ENCODE measurements around the gene MTERF2.
"Not testable (repeated sequence)": the region's sequence is repeated elsewhere in the genome, so short reads cannot be mapped to it uniquely, and the experiment has no call there.

Gene MTERF2

GRCh38 chr12:107025671-107026070, 38.7 kb upstream of the MTERF2 start:
- no peak for DNase-seq
- no peaks in the 10 kb centered on the region for H3K27me3 ChIP-seq (replicated peaks; ENCODE audit: control insufficient read depth, insufficient read depth, low read length, poor library complexity, severe bottlenecking)
- H3K4me3 ChIP-seq (ENCODE audit: insufficient read depth, low read depth, low read length, poor library complexity, severe bottlenecking) = no peak overlapping the region
- H3K27ac ChIP-seq (ENCODE audit: insufficient read depth, low read length, poor library complexity, severe bottlenecking) = no peak overlapping the region
- H3K4me1 ChIP-seq (ENCODE audit: control insufficient read depth, insufficient read depth, low read length, poor library complexity, severe bottlenecking) = peaks cover 9% of the 10 kb centered on the region
- H3K36me3 ChIP-seq (ENCODE audit: control insufficient read depth, insufficient read depth, low read length) = peaks cover 2% of the 10 kb centered on the region
- no peaks in the 10 kb centered on the region for H3K9me3 ChIP-seq (ENCODE audit: control insufficient read depth, low read length)

GRCh38 chr12:107019546-107019945, 32.6 kb upstream of the MTERF2 start:
- Histone ChIP-seq H3K4me3 (ENCODE audit: insufficient read depth, low read depth, low read length, poor library complexity, severe bottlenecking) (no peak overlapping the region), H3K27ac (ENCODE audit: insufficient read depth, low read length, poor library complexity, severe bottlenecking) (no peak overlapping the region), H3K9me3 (ENCODE audit: control insufficient read depth, low read length) (no peaks in the 10 kb centered on the region), H3K4me1 (ENCODE audit: control insufficient read depth, insufficient read depth, low read length, poor library complexity, severe bottlenecking) (no peaks in the 10 kb centered on the region), H3K27me3 (replicated peaks; ENCODE audit: control insufficient read depth, insufficient read depth, low read length, poor library complexity, severe bottlenecking) (no peaks in the 10 kb centered on the region), H3K36me3 (ENCODE audit: control insufficient read depth, insufficient read depth, low read length) (peaks cover 2% of the 10 kb centered on the region)
- DNase-seq = no peak

DNA sequence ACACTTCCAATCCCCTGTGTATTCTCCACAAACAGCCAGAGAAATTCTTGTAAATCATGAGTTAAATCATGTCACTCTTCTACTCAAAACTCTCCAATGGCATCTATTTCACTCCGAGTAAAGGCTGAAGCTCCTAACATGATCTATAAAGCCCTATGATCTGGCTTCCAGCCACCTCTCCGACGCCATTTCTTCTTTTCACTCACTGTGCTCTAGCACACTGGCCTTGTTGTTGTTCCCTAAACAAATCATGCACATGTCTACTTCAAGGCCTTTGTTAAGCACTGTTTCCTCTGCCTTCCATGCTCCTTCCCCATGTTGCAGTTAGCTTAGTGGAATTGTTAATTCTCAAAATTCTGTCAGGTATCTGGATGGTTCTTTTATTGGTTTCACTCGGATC, 30.1 kb upstream of the MTERF2 start:
- Histone ChIP-seq H3K27me3 (replicated peaks; ENCODE audit: control insufficient read depth, insufficient read depth, low read length, poor library complexity, severe bottlenecking) (no peaks in the 10 kb centered on the region), H3K9me3 (ENCODE audit: control insufficient read depth, low read length) (no peaks in the 10 kb centered on the region), H3K27ac (ENCODE audit: insufficient read depth, low read length, poor library complexity, severe bottlenecking) (no peak overlapping the region), H3K36me3 (ENCODE audit: control insufficient read depth, insufficient read depth, low read length) (peaks cover 2% of the 10 kb centered on the region), H3K4me1 (ENCODE audit: control insufficient read depth, insufficient read depth, low read length, poor library complexity, severe bottlenecking) (no peaks in the 10 kb centered on the region), H3K4me3 (ENCODE audit: insufficient read depth, low read depth, low read length, poor library complexity, severe bottlenecking) (no peak overlapping the region)
- DNase-seq = no peak

DNA sequence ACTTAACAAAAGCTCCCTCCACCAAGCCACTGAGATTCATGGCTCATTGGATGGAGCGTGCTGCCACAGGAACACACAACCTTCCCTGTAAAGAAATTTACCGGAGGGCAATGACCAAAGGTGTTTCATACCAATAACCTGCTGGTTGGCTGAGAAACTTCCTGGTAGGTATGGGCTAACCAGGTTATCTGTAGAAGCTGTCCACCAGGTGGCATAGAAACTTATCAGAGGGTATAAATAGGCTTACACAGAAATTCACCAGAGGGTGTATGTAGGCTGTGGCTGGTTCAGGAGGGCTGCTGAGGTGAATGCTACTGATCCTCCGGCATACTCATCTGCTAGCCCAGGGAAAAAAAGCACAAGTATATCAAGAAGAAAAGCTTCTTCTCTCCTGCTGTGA, 27.1 kb upstream of the MTERF2 start:
- peak in 1 of 3 donors; percentile 19 for DNase-seq

DNA sequence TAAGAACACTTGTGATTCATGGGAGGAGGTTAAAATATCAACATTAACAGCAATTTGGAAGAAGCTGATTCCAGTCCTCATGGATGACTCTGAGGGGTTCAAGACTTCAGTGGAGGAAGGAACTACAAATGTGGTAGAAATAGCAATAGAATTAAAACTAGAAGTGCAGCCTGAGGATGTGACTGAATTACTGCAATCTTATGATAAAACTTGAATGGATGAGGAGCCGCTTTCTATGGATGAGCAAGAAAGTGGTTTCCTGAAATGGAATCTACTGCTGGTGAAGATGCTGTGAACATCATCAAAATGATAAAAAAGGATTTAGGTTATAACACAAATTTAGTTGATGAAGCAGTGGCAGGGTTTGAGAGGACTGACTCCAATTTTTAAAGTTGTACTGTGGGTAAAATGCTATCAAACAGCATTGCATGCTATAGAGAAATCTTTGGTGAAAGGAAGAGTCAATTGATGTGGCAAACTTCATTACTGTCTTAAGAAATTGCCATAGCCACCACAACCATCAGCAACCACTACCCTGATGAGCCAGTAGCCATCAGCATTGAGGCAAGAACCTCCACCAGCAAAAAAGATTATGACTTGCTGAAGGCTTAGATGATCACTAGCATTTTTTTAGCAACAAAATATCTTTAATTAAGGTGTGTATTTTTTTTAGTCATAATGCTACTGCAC, 25.9 kb upstream of the MTERF2 start:
- no peaks in the 10 kb centered on the region for H3K36me3 ChIP-seq (ENCODE audit: control insufficient read depth, insufficient read depth, low read length)
- no peaks in the 10 kb centered on the region for H3K27me3 ChIP-seq (replicated peaks; ENCODE audit: control insufficient read depth, insufficient read depth, low read length, poor library complexity, severe bottlenecking)
- no peak for DNase-seq
- no peak overlapping the region for H3K4me3 ChIP-seq (ENCODE audit: insufficient read depth, low read depth, low read length, poor library complexity, severe bottlenecking)
- no peaks in the 10 kb centered on the region for H3K4me1 ChIP-seq (ENCODE audit: control insufficient read depth, insufficient read depth, low read length, poor library complexity, severe bottlenecking)
- H3K9me3 ChIP-seq (ENCODE audit: control insufficient read depth, low read length) = no peaks in the 10 kb centered on the region
- H3K27ac ChIP-seq (ENCODE audit: insufficient read depth, low read length, poor library complexity, severe bottlenecking) = no peak overlapping the region

More for the DNA sequence above, 27.1 kb upstream of the MTERF2 start:
- no peak overlapping the region for H3K27ac ChIP-seq (ENCODE audit: insufficient read depth, low read length, poor library complexity, severe bottlenecking)
- H3K4me1 ChIP-seq (ENCODE audit: control insufficient read depth, insufficient read depth, low read length, poor library complexity, severe bottlenecking) = no peaks in the 10 kb centered on the region
- H3K27me3 ChIP-seq (replicated peaks; ENCODE audit: control insufficient read depth, insufficient read depth, low read length, poor library complexity, severe bottlenecking) = no peaks in the 10 kb centered on the region
- H3K4me3 ChIP-seq (ENCODE audit: insufficient read depth, low read depth, low read length, poor library complexity, severe bottlenecking) = no peak overlapping the region
- no peaks in the 10 kb centered on the region for H3K9me3 ChIP-seq (ENCODE audit: control insufficient read depth, low read length)
- no peaks in the 10 kb centered on the region for H3K36me3 ChIP-seq (ENCODE audit: control insufficient read depth, insufficient read depth, low read length)

DNA sequence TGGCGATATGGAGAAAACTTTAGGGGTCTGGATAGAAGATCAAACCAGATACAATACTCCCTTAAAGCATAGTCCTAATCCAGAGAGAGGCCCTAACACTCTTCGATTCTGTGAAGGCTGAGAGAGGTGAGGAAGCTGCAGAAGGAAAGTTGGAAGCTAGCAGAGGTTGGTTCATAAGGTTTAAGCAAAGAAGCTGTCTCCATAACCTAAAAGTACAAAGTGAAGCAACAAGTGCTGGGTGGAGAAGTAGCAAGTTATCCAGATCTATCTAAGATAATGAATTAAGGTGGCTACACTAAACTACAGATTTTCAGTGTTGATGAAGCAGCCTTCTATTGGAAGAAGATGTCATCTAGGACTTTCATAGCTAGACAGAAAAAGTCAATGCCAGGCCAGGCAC, 24.6 kb upstream of the MTERF2 start:
- Histone ChIP-seq H3K36me3 (ENCODE audit: control insufficient read depth, insufficient read depth, low read length) (no peaks in the 10 kb centered on the region), H3K27ac (ENCODE audit: insufficient read depth, low read length, poor library complexity, severe bottlenecking) (no peak overlapping the region), H3K27me3 (replicated peaks; ENCODE audit: control insufficient read depth, insufficient read depth, low read length, poor library complexity, severe bottlenecking) (no peaks in the 10 kb centered on the region), H3K4me1 (ENCODE audit: control insufficient read depth, insufficient read depth, low read length, poor library complexity, severe bottlenecking) (no peaks in the 10 kb centered on the region), H3K9me3 (ENCODE audit: control insufficient read depth, low read length) (no peaks in the 10 kb centered on the region), H3K4me3 (ENCODE audit: insufficient read depth, low read depth, low read length, poor library complexity, severe bottlenecking) (no peak overlapping the region)
- DNase-seq = no peak

DNA sequence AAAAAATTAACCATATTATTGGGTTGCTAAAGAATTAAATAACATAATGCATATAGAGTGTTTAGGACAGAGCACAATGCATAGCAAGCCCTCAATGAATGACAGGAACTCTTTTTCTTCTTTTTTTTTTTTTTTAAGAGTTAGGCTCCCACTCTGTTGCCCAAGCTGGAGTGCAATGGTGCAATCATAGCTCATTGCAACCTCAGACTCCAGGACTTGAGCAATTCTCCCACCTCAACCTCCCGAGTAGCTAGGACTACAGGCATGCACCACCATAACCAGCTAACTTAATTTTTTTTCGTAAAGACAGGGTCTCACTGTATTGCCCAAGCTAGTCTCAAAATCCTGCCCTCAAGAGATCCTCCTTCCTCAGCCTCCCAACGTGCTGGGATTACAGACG, 20.5 kb upstream of the MTERF2 start:
- Histone ChIP-seq H3K27ac (ENCODE audit: insufficient read depth, low read length, poor library complexity, severe bottlenecking) (no peak overlapping the region), H3K27me3 (replicated peaks; ENCODE audit: control insufficient read depth, insufficient read depth, low read length, poor library complexity, severe bottlenecking) (no peaks in the 10 kb centered on the region), H3K4me1 (ENCODE audit: control insufficient read depth, insufficient read depth, low read length, poor library complexity, severe bottlenecking) (no peaks in the 10 kb centered on the region), H3K4me3 (ENCODE audit: insufficient read depth, low read depth, low read length, poor library complexity, severe bottlenecking) (no peak overlapping the region), H3K9me3 (ENCODE audit: control insufficient read depth, low read length) (no peaks in the 10 kb centered on the region), H3K36me3 (ENCODE audit: control insufficient read depth, insufficient read depth, low read length) (no peaks in the 10 kb centered on the region)
- no peak for DNase-seq

DNA sequence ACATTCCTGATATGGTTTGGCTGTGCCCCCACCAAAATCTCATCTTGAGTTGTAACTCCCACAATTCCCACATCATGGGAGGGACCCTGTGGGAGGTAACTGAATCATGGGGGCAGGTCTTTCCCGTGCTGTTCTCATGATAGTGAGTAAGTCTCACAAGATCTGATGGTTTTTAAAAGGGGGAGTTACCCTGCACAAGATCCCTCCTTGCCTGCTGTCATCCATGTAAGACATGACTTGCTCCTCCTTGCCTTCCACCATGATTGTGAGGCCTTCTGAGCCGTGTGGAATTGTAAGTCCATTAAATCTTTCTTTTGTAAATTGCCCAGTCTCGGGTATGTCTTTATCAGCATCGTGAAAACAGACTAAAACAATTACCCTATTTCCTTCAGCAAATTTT, 15.7 kb upstream of the MTERF2 start:
- not testable (repeated sequence) for H3K36me3 ChIP-seq (ENCODE audit: control insufficient read depth, insufficient read depth, low read length); H3K9me3 ChIP-seq (ENCODE audit: control insufficient read depth, low read length); H3K4me3 ChIP-seq (ENCODE audit: insufficient read depth, low read depth, low read length, poor library complexity, severe bottlenecking); H3K4me1 ChIP-seq (ENCODE audit: control insufficient read depth, insufficient read depth, low read length, poor library complexity, severe bottlenecking); H3K27ac ChIP-seq (ENCODE audit: insufficient read depth, low read length, poor library complexity, severe bottlenecking); H3K27me3 ChIP-seq (replicated peaks; ENCODE audit: control insufficient read depth, insufficient read depth, low read length, poor library complexity, severe bottlenecking); DNase-seq

DNA sequence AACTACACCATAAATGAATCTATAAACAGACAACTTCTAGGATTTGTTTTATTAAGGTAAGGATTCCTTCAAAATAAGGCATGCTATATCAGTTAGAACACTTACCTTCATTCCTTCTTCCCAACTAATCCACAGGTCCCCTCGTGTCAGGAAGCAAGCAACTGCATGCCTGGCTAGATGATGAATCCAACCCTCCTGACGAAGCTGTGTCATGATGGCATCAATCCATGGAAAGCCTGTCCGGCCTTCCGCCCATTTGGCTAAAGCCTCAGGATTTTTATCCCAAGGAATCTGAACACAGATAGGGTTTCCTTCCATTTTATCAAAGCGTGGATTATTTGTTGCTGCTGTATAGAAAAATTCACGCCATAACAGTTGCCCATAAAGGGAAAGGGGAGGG, 12.5 kb upstream of the MTERF2 start:
- no peak overlapping the region for H3K4me3 ChIP-seq (ENCODE audit: insufficient read depth, low read depth, low read length, poor library complexity, severe bottlenecking)
- H3K4me1 ChIP-seq (ENCODE audit: control insufficient read depth, insufficient read depth, low read length, poor library complexity, severe bottlenecking) = no peaks in the 10 kb centered on the region
- H3K9me3 ChIP-seq (ENCODE audit: control insufficient read depth, low read length) = no peaks in the 10 kb centered on the region
- H3K27ac ChIP-seq (ENCODE audit: insufficient read depth, low read length, poor library complexity, severe bottlenecking) = no peak overlapping the region
- no peak for DNase-seq
- peaks cover 8% of the 10 kb centered on the region for H3K36me3 ChIP-seq (ENCODE audit: control insufficient read depth, insufficient read depth, low read length)
- no peaks in the 10 kb centered on the region for H3K27me3 ChIP-seq (replicated peaks; ENCODE audit: control insufficient read depth, insufficient read depth, low read length, poor library complexity, severe bottlenecking)

DNA sequence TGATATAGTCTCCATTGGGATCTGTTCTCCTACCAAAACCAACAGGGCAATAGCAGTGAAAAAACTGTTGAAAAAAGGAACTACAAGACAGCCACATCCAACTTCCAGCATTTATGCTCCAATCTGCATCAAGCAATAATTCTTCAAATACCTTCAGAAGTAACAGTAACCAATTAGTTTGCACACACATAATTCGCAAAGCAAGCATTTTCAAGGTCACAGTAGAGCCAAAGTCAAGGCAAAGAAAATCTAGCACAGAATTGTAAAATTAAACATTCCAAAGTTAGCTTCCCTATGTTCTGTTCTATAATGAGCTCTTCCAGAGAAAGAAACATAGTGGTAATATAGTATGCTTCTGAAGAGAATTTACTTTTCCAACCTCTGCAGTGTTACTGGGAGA, 11.0 kb upstream of the MTERF2 start:
- Histone ChIP-seq H3K36me3 (ENCODE audit: control insufficient read depth, insufficient read depth, low read length) (peaks cover 8% of the 10 kb centered on the region), H3K27ac (ENCODE audit: insufficient read depth, low read length, poor library complexity, severe bottlenecking) (no peak overlapping the region), H3K9me3 (ENCODE audit: control insufficient read depth, low read length) (no peaks in the 10 kb centered on the region), H3K4me3 (ENCODE audit: insufficient read depth, low read depth, low read length, poor library complexity, severe bottlenecking) (no peak overlapping the region), H3K27me3 (replicated peaks; ENCODE audit: control insufficient read depth, insufficient read depth, low read length, poor library complexity, severe bottlenecking) (no peaks in the 10 kb centered on the region), H3K4me1 (ENCODE audit: control insufficient read depth, insufficient read depth, low read length, poor library complexity, severe bottlenecking) (no peaks in the 10 kb centered on the region)
- DNase-seq = no peak
